GM12878 (cell line): Measurements from ENCODE around the gene ARID1A. TPM values are rescaled to one million over a fixed set of nuclear protein-coding genes. Genes with fewer than 3 reads are reported as not detected.

Experiments used
- ATAC-seq: fragments of 200-7000 bp; cut with Tn5 transposase; 3 replicates; pipeline ENCODE4 v1.9.1; 2020; ENCODE audit warnings: mild to moderate bottlenecking, moderate library complexity
- BruUV-seq: library from RNA; stranded (reverse); fragments of 400-500 nt; replicated peaks from 2 replicates; lab custom pipeline; 2021; lab: Mats Ljungman, UMichigan
- CTCF ChIA-PET: fragments of 300-600 bp; sonication (Branson Sonifier 250); formaldehyde crosslinking; extraction: SDS; loops from one replicate; lab custom pipeline; 2021; ENCODE audit warnings: inconsistent platforms; lab: Yijun Ruan, JAX
- POLR2A ChIA-PET: fragments of 350-600 bp; formaldehyde crosslinking; extraction: SDS; loops from one replicate; lab custom pipeline; 2021; ENCODE audit warnings: inconsistent platforms; lab: Charles Lee
- RAD21 ChIA-PET: fragments of 300-600 bp; sonication (Branson Sonifier 250); formaldehyde crosslinking; loops from one replicate; lab custom pipeline; 2023; ENCODE audit warnings: antibody characterized with exemption; ENCODE audit not compliant: unreplicated experiment; lab: Charles Lee
- SMC1A ChIA-PET: fragments of 300-600 bp; sonication (Branson Sonifier 250); formaldehyde crosslinking; loops from one replicate; lab custom pipeline; 2023; ENCODE audit not compliant: unreplicated experiment, uncharacterized antibody; lab: Charles Lee
- DNase-seq: peaks from one replicate; pipeline ENCODE4 v3.0.0-alpha.2; 2011; ENCODE audit warnings: low read depth, low spot score
- FAIRE-seq: peaks from 3 replicates; lab custom pipeline; 2011; peaks lifted over from hg19 to GRCh38; lab: Jason Lieb, UNC
- H2AFZ ChIP-seq: 2 replicates; pipeline ENCODE4 v1.6.0; 2011; ENCODE audit warnings: low read depth, low read length, control low read depth; ENCODE audit not compliant: control insufficient read depth
- H3K27ac ChIP-seq: 2 replicates; pipeline ENCODE4 v1.5.1; 2011; ENCODE audit warnings: control low read depth; ENCODE audit not compliant: control insufficient read depth, insufficient read depth
- H3K27me3 ChIP-seq, 2 experiments: replicated peaks in 1 of 2; 2 replicates each; pipeline versions ENCODE4 v1.6.0 to v1.6.1; 2011; ENCODE audit warnings: low read length in 1 of 2; ENCODE audit not compliant: control insufficient read depth in 2 of 2, insufficient read depth in 2 of 2
- H3K36me3 ChIP-seq, 2 experiments: 2 replicates each; pipeline ENCODE4 v1.5.1; 2011; ENCODE audit warnings: low read length in 1 of 2; ENCODE audit not compliant: control insufficient read depth in 2 of 2, insufficient read depth in 2 of 2
- H3K4me1 ChIP-seq: 2 replicates; pipeline ENCODE4 v1.6.1; 2011; ENCODE audit warnings: mild to moderate bottlenecking, low read length, moderate library complexity, mixed read lengths; ENCODE audit not compliant: control insufficient read depth, insufficient read depth
- H3K4me2 ChIP-seq: 2 replicates; pipeline ENCODE4 v1.6.0; 2011; ENCODE audit warnings: control low read depth; ENCODE audit not compliant: control insufficient read depth, insufficient read depth
- H3K4me3 ChIP-seq: fragments of 200-600 bp; sonication (generic); 2 replicates; pipeline ENCODE4 v1.5.1; 2016
- H3K79me2 ChIP-seq: 2 replicates; pipeline ENCODE4 v1.6.0; 2011; ENCODE audit warnings: low read length; ENCODE audit not compliant: control insufficient read depth, insufficient read depth
- H3K9ac ChIP-seq: 2 replicates; pipeline ENCODE4 v1.8.0; 2011; ENCODE audit warnings: low read length, control low read depth, mixed read lengths; ENCODE audit not compliant: control insufficient read depth, insufficient read depth
- H3K9me3 ChIP-seq: replicated peaks from 3 replicates; pipeline ENCODE4 v1.5.1; 2011; ENCODE audit warnings: mild to moderate bottlenecking, low read length; ENCODE audit not compliant: control insufficient read depth, insufficient read depth
- H4K20me1 ChIP-seq: 2 replicates; pipeline ENCODE4 v1.6.0; 2011; ENCODE audit not compliant: control insufficient read depth, insufficient read depth
- CHD2 ChIP-seq: IDR thresholded peaks from 2 replicates; pipeline ENCODE4 v1.6.1; 2011; ENCODE audit warnings: low read depth, low read length, improper control_type of control experiment, borderline replicate concordance
- CREM ChIP-seq: IDR thresholded peaks from 2 replicates; pipeline ENCODE4 v1.6.1; 2014; ENCODE audit warnings: antibody characterized with exemption, low read depth
- POLR2AphosphoS5 ChIP-seq: IDR thresholded peaks from 2 replicates; pipeline ENCODE4 v1.6.1; 2011; ENCODE audit warnings: mild to moderate bottlenecking, low read length, inconsistent platforms
- POU2F2 ChIP-seq: IDR thresholded peaks from 3 replicates; pipeline ENCODE4 v1.6.1; 2011; ENCODE audit warnings: low read depth, mild to moderate bottlenecking, low read length, borderline replicate concordance
- WGBS: methylation state at CpG from one replicate; pipeline ENCODE4 v1.1.6; 2016; ENCODE audit warnings: low lambda C conversion rate; ENCODE audit not compliant: insufficient replicate concordance, insufficient coverage; ENCODE audit errors: missing lambda C conversion rate; 5-methylcytosine and 5-hydroxymethylcytosine counted together
- in situ Hi-C: fragments of 300-500 bp; cut with MboI; formaldehyde crosslinking; loops from 9 replicates; pipeline ENCODE4 v1.14.3; 2018; ENCODE audit warnings: mixed read lengths
- intact Hi-C: fragments of 100-400 bp; cut with micrococcal nuclease; formaldehyde crosslinking; loops from one replicate; pipeline ENCODE4 v1.14.2; 2022; ENCODE audit not compliant: unreplicated experiment
- polyA plus RNA-seq, 11 experiments: library from polyadenylated mRNA; depleted of rRNA in 4 of 11; unstranded in 6 of 11; stranded (reverse) in 5 of 11; fragments of >200 nt; fragmentation: Nextera tagmentation in 4 of 11; fragmentation: Illumina TruSeq in 1 of 11; extraction: Ambion mirVana in 4 of 11; extraction: Trizol in 1 of 11; gene quantifications; 1 replicate in 1 of 11; 2 replicates in 10 of 11; pipeline versions ENCODE4 v1.2.1 to v1.2.3, GENCODE V29; 2011 to 2016; ENCODE audit warnings: inconsistent platforms in 2 of 11, missing spikeins in 2 of 11, low read depth in 1 of 11
- total RNA-seq, 4 experiments: library from RNA; depleted of rRNA in 3 of 4; stranded (reverse); fragments of >200 nt in 3 of 4; fragmentation: Illumina TruSeq in 1 of 4; extraction: Trizol in 1 of 4; gene quantifications; 2 replicates each; pipeline versions ENCODE4 v1.2.1 to v1.2.3, GENCODE V29; 2013 to 2021

Gene ARID1A
- total and polyA plus RNA-seq, 10 of the 15 experiments (the other 5 are each of a cell fraction or from before 2014, with no cell fraction given), result 10.0 to 98.0 (median 23.5) TPM

- TF ChIP-seq CHD2, result no peak
- TF ChIP-seq POLR2AphosphoS5, result peak; percentile 38
- peak; percentile 36; the same call in 1 of the 3 replicates for TF ChIP-seq POU2F2
- TF ChIP-seq CREM, result no peak
- TF ChIP-seq, all 136 proteins: peak for 2
- Histone ChIP-seq H2AFZ (no peak overlapping the region), H4K20me1 (peaks cover 11% of the 10 kb centered on the region; the same call in 1 of the 2 replicates), H3K27ac (peak overlapping the region; percentile 65), H3K36me3 (peaks cover 0 to 7% of the 10 kb centered on the region in 2 experiments; a peak in 2 of 4 replicates), H3K9me3 (no peaks in the 10 kb centered on the region), H3K4me3 (peak overlapping the region; percentile 98), H3K79me2 (peaks cover 100% of the 10 kb centered on the region), H3K27me3 (no peaks in the 10 kb centered on the region), H3K9ac (peak overlapping the region; percentile 94), H3K4me2 (peak overlapping the region; percentile 73), H3K4me1 (peaks cover 13% of the 10 kb centered on the region)
- intact Hi-C loops, result loop anchor here (5.0 kb wide), 1 partner anchor 41 kb away; no protein-coding TSS in a partner anchor
- 2% methylated on average over 5 of the region's 5 CpGs for WGBS
- ChIA-PET CTCF (interaction anchor here (0.7 to 8.4 kb wide), 18 partner anchors 9 to 468 kb away, joined by 3 to 50 read pairs (median 5); partner anchors contain the start of genes CEP85 and PIGV), POLR2A (interaction anchor here (0.6 to 8.7 kb wide), 12 partner anchors 8 to 1803 kb away, joined by 3 to 69 read pairs (median 6); partner anchors contain the start of gene PIGV), SMC1A (interaction anchor here (0.7 to 11.6 kb wide), 18 partner anchors 8 to 172 kb away, joined by 3 to 139 read pairs (median 4); partner anchors contain the start of genes PIGV and RPS6KA1), RAD21 (interaction anchor here (0.6 to 7.0 kb wide), 13 partner anchors 8 to 99 kb away, joined by 3 to 90 read pairs (median 4); partner anchors contain the start of gene PIGV)
- no TSS peak for BruUV-seq
- FAIRE-seq, result no peak
- DNase-seq, result no peak
- ATAC-seq, result peak; percentile 5
- in situ Hi-C loops, result no loop called here
Observed at GRCh38 chr1:26701266-26701994, 5.6 kb downstream of the ARID1A start.
